K562 (cell line): ENCODE results near the gene USP48. TPM values are rescaled to one million over a fixed set of nuclear protein-coding genes. Genes with fewer than 3 reads are reported as not detected.
A peak's percentile ranks its signal among the peaks of the same experiment; 100 is the strongest.

ENCODE experiments used
- BDP1 ChIP-seq: IDR thresholded peaks from 3 replicates; pipeline ENCODE4 v1.6.1; 2011; ENCODE audit not compliant: insufficient read length, insufficient read depth
- BRF1 ChIP-seq: IDR thresholded peaks from 3 replicates; pipeline ENCODE4 v1.6.1; 2011; ENCODE audit warnings: borderline replicate concordance, mild to moderate bottlenecking; ENCODE audit not compliant: insufficient read length; ENCODE audit errors: extremely low read depth
- CAMTA2 ChIP-seq: fragments of 250-450 bp; sonication (Bioruptor Pico); conservative IDR thresholded peaks from 2 replicates; pipeline ENCODE4 v1.5.1; 2022
- CC2D1A ChIP-seq: fragments of 450-650 bp; IDR thresholded peaks from 2 replicates; pipeline ENCODE4 v1.6.1; 2017; ENCODE audit warnings: mild to moderate bottlenecking
- DIDO1 ChIP-seq: fragments of 450-650 bp; IDR thresholded peaks from 2 replicates; pipeline ENCODE4 v1.6.1; 2016; ENCODE audit warnings: low read depth, missing biosample characterization, missing genetic modification characterization
- POLR2G ChIP-seq: fragments of 200-400 bp; formaldehyde crosslinking; IDR thresholded peaks from 2 replicates; pipeline ENCODE4 v1.6.1; 2017; ENCODE audit warnings: low read depth, mild to moderate bottlenecking, antibody characterized with exemption, low read length, moderate library complexity
- PTBP1 ChIP-seq: fragments of 200-400 bp; formaldehyde crosslinking; IDR thresholded peaks from 2 replicates; pipeline ENCODE4 v1.6.1; 2017; ENCODE audit warnings: low read depth, low read length
- RBBP5 ChIP-seq: fragments of 200-600 bp; sonication (generic); IDR thresholded peaks from 2 replicates; pipeline ENCODE4 v1.6.1; 2012; ENCODE audit warnings: borderline replicate concordance, mild to moderate bottlenecking, low read length, control low read depth, inconsistent platforms; ENCODE audit not compliant: insufficient read depth, poor library complexity, severe bottlenecking
- SRSF7 ChIP-seq: fragments of 200-400 bp; formaldehyde crosslinking; optimal IDR thresholded peaks from 2 replicates; pipeline ENCODE3; 2017; ENCODE audit warnings: mild to moderate bottlenecking, low read depth, low read length
- U2AF1 ChIP-seq: fragments of 200-400 bp; formaldehyde crosslinking; optimal IDR thresholded peaks from 2 replicates; pipeline ENCODE3; 2017; ENCODE audit warnings: mild to moderate bottlenecking, low read depth, low read length, moderate library complexity
- VEZF1 ChIP-seq: fragments of 200-800 bp; sonication (Bioruptor generic); IDR thresholded peaks from 2 replicates; pipeline ENCODE4 v1.6.1; 2017; ENCODE audit warnings: missing genetic modification characterization, missing compliant biosample characterization
- ZBTB7A ChIP-seq: IDR thresholded peaks from 2 replicates; pipeline ENCODE4 v1.6.1; 2011; ENCODE audit warnings: low read depth, mild to moderate bottlenecking, low read length, moderate library complexity, borderline replicate concordance; ENCODE audit not compliant: control insufficient read depth
- ZNF445 ChIP-seq: fragments of 250-450 bp; sonication (Bioruptor Pico); IDR thresholded peaks from 2 replicates; pipeline ENCODE4 v1.4.0; 2020; ENCODE audit warnings: low read depth, mild to moderate bottlenecking, moderate library complexity
- ZNF583 ChIP-seq: fragments of 250-450 bp; sonication (Bioruptor Pico); IDR thresholded peaks from 2 replicates; pipeline ENCODE4 v1.4.0; 2020
- ZNF695 ChIP-seq: fragments of 450-650 bp; formaldehyde crosslinking; IDR thresholded peaks from 2 replicates; pipeline ENCODE4 v1.4.0; 2020; ENCODE audit warnings: mild to moderate bottlenecking, moderate library complexity
- polyA plus RNA-seq, 8 experiments: library from polyadenylated mRNA; depleted of rRNA in 4 of 8; stranded (reverse) in 5 of 8; unstranded in 3 of 8; fragments of >200 nt; fragmentation: Nextera tagmentation in 2 of 8; fragmentation: Illumina TruSeq in 1 of 8; extraction: Ambion mirVana in 2 of 8; extraction: Trizol in 1 of 8; gene quantifications; 2 replicates each; pipeline versions ENCODE4 v1.2.1 to v1.2.3, GENCODE V29; 2011 to 2014; ENCODE audit warnings: inconsistent platforms in 1 of 8, missing spikeins in 1 of 8
- total RNA-seq, 7 experiments: library from RNA; depleted of rRNA in 6 of 7; stranded (reverse); fragments of >200 nt in 6 of 7; fragmentation: Illumina TruSeq in 2 of 7; extraction: Trizol in 2 of 7; gene quantifications; 2 replicates each; pipeline versions ENCODE4 v1.2.1 to v1.2.3, GENCODE V29; 2011 to 2021; ENCODE audit warnings: low replicate concordance in 1 of 7
- TF ChIP-seq, protein P1 (sequence below), 2 experiments: fragments of 450-650 bp; IDR thresholded peaks; 2 replicates each; pipeline ENCODE4 v1.6.1; 2018; ENCODE audit warnings: mild to moderate bottlenecking in 2 of 2, low read depth in 1 of 2; ENCODE audit not compliant: partially characterized antibody in 2 of 2
- TF ChIP-seq, protein P2 (sequence below): sonication (generic); formaldehyde crosslinking; IDR thresholded peaks from 2 replicates; pipeline ENCODE4 v1.8.0; 2022; ENCODE audit warnings: mild to moderate bottlenecking, low read depth, missing genetic modification reagents
- TF ChIP-seq, protein P3 (sequence below): fragments of 250-450 bp; sonication (Bioruptor Pico); IDR thresholded peaks from 2 replicates; pipeline ENCODE4 v1.8.0; 2022; ENCODE audit warnings: inconsistent platforms, mild to moderate bottlenecking, moderate library complexity, borderline replicate concordance
- TF ChIP-seq, protein P4 (sequence below), 2 experiments: fragments of 450-650 bp in 1 of 2; sonication (generic) in 1 of 2; formaldehyde crosslinking in 1 of 2; IDR thresholded peaks in 1 of 2; conservative IDR thresholded peaks in 1 of 2; 2 replicates each; pipeline versions ENCODE4 v1.6.1 to v1.8.1; 2016 to 2023; ENCODE audit warnings: mild to moderate bottlenecking in 2 of 2, moderate library complexity in 2 of 2, inconsistent platforms in 1 of 2, missing genetic modification reagents in 1 of 2

Gene USP48
- total and polyA plus RNA-seq, 9 of the 15 experiments (the other 6 are each of a cell fraction or from before 2014, with no cell fraction given): 23.3 to 123 (median 106) TPM

DNA sequence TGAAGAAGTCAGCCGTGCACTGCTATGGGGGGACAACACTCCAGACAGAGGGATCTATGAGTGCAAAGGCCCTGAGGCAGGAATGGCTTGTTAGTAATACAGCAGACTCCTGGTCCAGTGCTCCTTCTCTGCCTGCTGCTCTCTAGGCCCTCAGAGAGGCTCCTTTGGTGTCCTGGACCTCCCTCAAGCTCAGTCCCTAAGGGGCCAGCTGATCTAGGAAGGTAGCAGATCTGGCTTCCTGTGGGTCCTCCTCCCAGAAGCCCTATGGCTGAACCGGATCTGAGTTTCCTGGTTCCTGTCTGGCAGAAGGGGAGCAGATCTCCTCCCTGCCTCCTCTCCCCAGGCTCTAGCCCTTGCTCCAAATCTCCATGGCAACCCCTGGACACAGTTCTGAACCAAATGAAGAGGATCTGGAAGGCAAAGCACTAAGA lies 28.9 kb upstream of the USP48 start, which contains the start of gene LDLRAD2 (continued):
- TF ChIP-seq, protein P1, sequence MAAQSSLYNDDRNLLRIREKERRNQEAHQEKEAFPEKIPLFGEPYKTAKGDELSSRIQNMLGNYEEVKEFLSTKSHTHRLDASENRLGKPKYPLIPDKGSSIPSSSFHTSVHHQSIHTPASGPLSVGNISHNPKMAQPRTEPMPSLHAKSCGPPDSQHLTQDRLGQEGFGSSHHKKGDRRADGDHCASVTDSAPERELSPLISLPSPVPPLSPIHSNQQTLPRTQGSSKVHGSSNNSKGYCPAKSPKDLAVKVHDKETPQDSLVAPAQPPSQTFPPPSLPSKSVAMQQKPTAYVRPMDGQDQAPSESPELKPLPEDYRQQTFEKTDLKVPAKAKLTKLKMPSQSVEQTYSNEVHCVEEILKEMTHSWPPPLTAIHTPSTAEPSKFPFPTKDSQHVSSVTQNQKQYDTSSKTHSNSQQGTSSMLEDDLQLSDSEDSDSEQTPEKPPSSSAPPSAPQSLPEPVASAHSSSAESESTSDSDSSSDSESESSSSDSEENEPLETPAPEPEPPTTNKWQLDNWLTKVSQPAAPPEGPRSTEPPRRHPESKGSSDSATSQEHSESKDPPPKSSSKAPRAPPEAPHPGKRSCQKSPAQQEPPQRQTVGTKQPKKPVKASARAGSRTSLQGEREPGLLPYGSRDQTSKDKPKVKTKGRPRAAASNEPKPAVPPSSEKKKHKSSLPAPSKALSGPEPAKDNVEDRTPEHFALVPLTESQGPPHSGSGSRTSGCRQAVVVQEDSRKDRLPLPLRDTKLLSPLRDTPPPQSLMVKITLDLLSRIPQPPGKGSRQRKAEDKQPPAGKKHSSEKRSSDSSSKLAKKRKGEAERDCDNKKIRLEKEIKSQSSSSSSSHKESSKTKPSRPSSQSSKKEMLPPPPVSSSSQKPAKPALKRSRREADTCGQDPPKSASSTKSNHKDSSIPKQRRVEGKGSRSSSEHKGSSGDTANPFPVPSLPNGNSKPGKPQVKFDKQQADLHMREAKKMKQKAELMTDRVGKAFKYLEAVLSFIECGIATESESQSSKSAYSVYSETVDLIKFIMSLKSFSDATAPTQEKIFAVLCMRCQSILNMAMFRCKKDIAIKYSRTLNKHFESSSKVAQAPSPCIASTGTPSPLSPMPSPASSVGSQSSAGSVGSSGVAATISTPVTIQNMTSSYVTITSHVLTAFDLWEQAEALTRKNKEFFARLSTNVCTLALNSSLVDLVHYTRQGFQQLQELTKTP (IDR thresholded peaks at IDR 0.05; ENCODE audit: low read depth in 1 of 2, partially characterized antibody in 2 of 2): no peak
- TF ChIP-seq BRF1 (no peak), CC2D1A (peak; percentile 84; the same call in 1 of the 2 replicates), PTBP1 (peak; percentile 32; the same call in 1 of the 2 replicates), VEZF1 (CRISPR knock-in tag) (no peak), BDP1 (no peak), ZBTB7A (no peak), ZNF695 (no peak), RBBP5 (no peak), SRSF7 (no peak), ZNF445 (CRISPR knock-in tag) (no peak), U2AF1 (no peak), DIDO1 (tag) (no peak), CAMTA2 (CRISPR knock-in tag) (no peak), ZNF583 (CRISPR knock-in tag) (no peak), POLR2G (no peak)
- TF ChIP-seq, protein P2, sequence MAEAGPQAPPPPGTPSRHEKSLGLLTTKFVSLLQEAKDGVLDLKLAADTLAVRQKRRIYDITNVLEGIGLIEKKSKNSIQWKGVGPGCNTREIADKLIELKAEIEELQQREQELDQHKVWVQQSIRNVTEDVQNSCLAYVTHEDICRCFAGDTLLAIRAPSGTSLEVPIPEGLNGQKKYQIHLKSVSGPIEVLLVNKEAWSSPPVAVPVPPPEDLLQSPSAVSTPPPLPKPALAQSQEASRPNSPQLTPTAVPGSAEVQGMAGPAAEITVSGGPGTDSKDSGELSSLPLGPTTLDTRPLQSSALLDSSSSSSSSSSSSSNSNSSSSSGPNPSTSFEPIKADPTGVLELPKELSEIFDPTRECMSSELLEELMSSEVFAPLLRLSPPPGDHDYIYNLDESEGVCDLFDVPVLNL: no peak
- TF ChIP-seq, protein P3, sequence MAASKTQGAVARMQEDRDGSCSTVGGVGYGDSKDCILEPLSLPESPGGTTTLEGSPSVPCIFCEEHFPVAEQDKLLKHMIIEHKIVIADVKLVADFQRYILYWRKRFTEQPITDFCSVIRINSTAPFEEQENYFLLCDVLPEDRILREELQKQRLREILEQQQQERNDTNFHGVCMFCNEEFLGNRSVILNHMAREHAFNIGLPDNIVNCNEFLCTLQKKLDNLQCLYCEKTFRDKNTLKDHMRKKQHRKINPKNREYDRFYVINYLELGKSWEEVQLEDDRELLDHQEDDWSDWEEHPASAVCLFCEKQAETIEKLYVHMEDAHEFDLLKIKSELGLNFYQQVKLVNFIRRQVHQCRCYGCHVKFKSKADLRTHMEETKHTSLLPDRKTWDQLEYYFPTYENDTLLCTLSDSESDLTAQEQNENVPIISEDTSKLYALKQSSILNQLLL (CRISPR knock-in tag): no peak
- TF ChIP-seq, protein P4, sequence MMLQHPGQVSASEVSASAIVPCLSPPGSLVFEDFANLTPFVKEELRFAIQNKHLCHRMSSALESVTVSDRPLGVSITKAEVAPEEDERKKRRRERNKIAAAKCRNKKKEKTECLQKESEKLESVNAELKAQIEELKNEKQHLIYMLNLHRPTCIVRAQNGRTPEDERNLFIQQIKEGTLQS (IDR thresholded peaks at IDR 0.05): no peak
- TF ChIP-seq, protein P4 (CRISPR knock-in tag; conservative IDR thresholded peaks at IDR 0.05): no peak
